Adrenal gland (tissue), 12 donors: ENCODE results near the gene WNT4. TPM values are rescaled to one million over a fixed set of nuclear protein-coding genes. Genes with fewer than 3 reads are reported as not detected.

ENCODE experiments used
- DNase-seq, 7 donors: peaks; one replicate each; pipeline ENCODE4 v3.0.0-alpha.2; 2019 to 2020
- H3K27ac ChIP-seq, 5 donors: fragments of 200-600 bp; sonication (generic) in 4 of 5; 1 replicate in 3 of 5; 2 replicates in 2 of 5; pipeline versions ENCODE4 v1.5.1 to v1.8.0; 2016 to 2020; ENCODE audit warnings: mild to moderate bottlenecking in 1 of 5
- H3K27me3 ChIP-seq: fragments of 200-600 bp; 2 replicates; pipeline ENCODE4 v1.8.0; 2021
- H3K36me3 ChIP-seq, 2 donors: fragments of 200-600 bp; replicated peaks in 1 of 2; 1 replicate in 1 of 2; 2 replicates in 1 of 2; pipeline versions ENCODE4 v1.5.1 to v1.8.0; 2018 to 2022
- H3K4me1 ChIP-seq, 2 donors: fragments of 200-600 bp; replicated peaks in 1 of 2; 1 replicate in 1 of 2; 2 replicates in 1 of 2; pipeline versions ENCODE4 v1.5.1 to v1.8.0; 2018 to 2021
- H3K4me3 ChIP-seq, 4 donors: fragments of 200-600 bp; sonication (generic) in 3 of 4; one replicate each; pipeline ENCODE4 v1.5.1; 2016 to 2018
- H3K9me3 ChIP-seq, 3 donors: fragments of 200-600 bp; sonication (generic) in 1 of 3; replicated peaks in 1 of 3; 1 replicate in 2 of 3; 2 replicates in 1 of 3; pipeline versions ENCODE4 v1.5.1 to v1.8.0; 2016 to 2021
- POLR2A ChIP-seq, 2 donors: fragments of 450-650 bp; IDR thresholded peaks; one replicate each; pipeline ENCODE4 v1.6.1; 2017; ENCODE audit warnings: antibody characterized with exemption in 2 of 2, mild to moderate bottlenecking in 2 of 2, moderate library complexity in 1 of 2
- WGBS, 4 donors: extraction: QIAGEN DNeasy Blood & Tissue Kit in 2 of 4; methylation state at CpG; one replicate each; pipeline versions ENCODE4 v1.1.5 to v1.1.7; 2013 to 2017; 5-methylcytosine and 5-hydroxymethylcytosine counted together
- intact Hi-C, 2 donors: fragments of 100-400 bp; cut with DNase I; formaldehyde crosslinking; loops; one replicate each; pipeline versions ENCODE4 v1.14.1 to v1.15.0; 2022 to 2023
- polyA plus RNA-seq, 3 donors: library from polyadenylated mRNA; stranded (reverse); fragments of 200-250 nt in 2 of 3; fragments of 350-450 nt in 1 of 3; fragmentation: Illumina TruSeq in 1 of 3; extraction: RNeasy Lipid Tissue Mini Kit (QIAGEN cat#74804) in 1 of 3; gene quantifications; one replicate each; pipeline ENCODE4 v1.2.3, GENCODE V29; 2013 to 2014
- total RNA-seq, 9 donors: library from RNA; depleted of rRNA in 4 of 9; stranded (reverse); fragments of >200 nt in 4 of 9; fragments of 120-200 nt in 1 of 9; fragmentation: NEBNext Ultra II Directional in 1 of 9; extraction: Animal tissue kit (Norgen Biotek cat#: 25700) in 1 of 9; gene quantifications; one replicate each; pipeline versions ENCODE4 v1.1.0 to v1.2.4, GENCODE V29; 2013 to 2023
- TF ChIP-seq, protein P1 (sequence below), 6 experiments: fragments of 450-650 bp in 4 of 6; fragments of 200-600 bp in 2 of 6; sonication (generic) in 1 of 6; IDR thresholded peaks; 1 replicate in 5 of 6; 2 replicates in 1 of 6; pipeline versions ENCODE4 v1.5.1 to v1.8.0; 2016 to 2021; ENCODE audit warnings: antibody characterized with exemption in 6 of 6, mild to moderate bottlenecking in 2 of 6, moderate library complexity in 1 of 6
- donor health status: healthy with polysubstance abuse.
- donor health status: Bipolar disorder and iron deficiency.
- donor health status: DM: yes; HTN: yes; CAD: no.
- donor health status: DM: no; HTN: no; CAD: no.
- donor health status: DM: no; HTN: no; CAD: no.
- donor health status: DM: yes; HTN: yes; CAD: no.

Gene WNT4
- total and polyA plus RNA-seq, 12 donors: 2.3 to 39.6 (median 5.9) TPM

DNA sequence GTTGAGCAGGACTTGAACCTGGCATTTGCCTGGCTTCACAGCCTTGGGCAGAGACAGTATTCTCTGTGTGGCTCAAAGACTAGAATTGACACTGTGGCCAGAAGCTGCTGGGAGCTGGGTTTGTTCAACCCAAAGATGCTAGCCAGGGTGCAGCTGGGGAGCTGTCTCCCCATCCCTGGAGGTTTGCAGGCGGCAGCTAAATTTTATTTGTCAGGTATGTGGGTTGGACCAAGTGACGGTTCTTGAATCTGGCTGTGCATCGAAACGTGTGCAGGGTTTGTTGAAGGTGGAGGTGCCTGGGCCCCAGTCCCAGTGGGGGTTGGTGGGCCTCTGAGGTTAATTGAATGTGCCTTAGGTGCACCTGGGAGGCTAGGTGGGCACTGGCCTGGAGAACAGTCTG lies 11.8 kb downstream of the WNT4 start:
- DNase-seq: no peak
- Histone ChIP-seq H3K36me3 (no peaks in the 10 kb centered on the region), H3K4me3 (no peak overlapping the region), H3K27ac (no peak overlapping the region), H3K27me3 (no peaks in the 10 kb centered on the region), H3K9me3 (no peaks in the 10 kb centered on the region), H3K4me1 (peaks cover 0 to 7% of the 10 kb centered on the region in 2 donors)
- WGBS, 4 donors: 86 to 88% (median 87%) methylated on average over 4 of the region's 4 CpGs
- intact Hi-C loops: loop anchor here (10.0 kb wide), 1 partner anchor 284 kb away; no protein-coding TSS in a partner anchor
- no peak for TF ChIP-seq POLR2A (IDR thresholded peaks at IDR 0.05)
- TF ChIP-seq, protein P1, sequence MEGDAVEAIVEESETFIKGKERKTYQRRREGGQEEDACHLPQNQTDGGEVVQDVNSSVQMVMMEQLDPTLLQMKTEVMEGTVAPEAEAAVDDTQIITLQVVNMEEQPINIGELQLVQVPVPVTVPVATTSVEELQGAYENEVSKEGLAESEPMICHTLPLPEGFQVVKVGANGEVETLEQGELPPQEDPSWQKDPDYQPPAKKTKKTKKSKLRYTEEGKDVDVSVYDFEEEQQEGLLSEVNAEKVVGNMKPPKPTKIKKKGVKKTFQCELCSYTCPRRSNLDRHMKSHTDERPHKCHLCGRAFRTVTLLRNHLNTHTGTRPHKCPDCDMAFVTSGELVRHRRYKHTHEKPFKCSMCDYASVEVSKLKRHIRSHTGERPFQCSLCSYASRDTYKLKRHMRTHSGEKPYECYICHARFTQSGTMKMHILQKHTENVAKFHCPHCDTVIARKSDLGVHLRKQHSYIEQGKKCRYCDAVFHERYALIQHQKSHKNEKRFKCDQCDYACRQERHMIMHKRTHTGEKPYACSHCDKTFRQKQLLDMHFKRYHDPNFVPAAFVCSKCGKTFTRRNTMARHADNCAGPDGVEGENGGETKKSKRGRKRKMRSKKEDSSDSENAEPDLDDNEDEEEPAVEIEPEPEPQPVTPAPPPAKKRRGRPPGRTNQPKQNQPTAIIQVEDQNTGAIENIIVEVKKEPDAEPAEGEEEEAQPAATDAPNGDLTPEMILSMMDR (IDR thresholded peaks at IDR 0.05): no peak

DNA sequence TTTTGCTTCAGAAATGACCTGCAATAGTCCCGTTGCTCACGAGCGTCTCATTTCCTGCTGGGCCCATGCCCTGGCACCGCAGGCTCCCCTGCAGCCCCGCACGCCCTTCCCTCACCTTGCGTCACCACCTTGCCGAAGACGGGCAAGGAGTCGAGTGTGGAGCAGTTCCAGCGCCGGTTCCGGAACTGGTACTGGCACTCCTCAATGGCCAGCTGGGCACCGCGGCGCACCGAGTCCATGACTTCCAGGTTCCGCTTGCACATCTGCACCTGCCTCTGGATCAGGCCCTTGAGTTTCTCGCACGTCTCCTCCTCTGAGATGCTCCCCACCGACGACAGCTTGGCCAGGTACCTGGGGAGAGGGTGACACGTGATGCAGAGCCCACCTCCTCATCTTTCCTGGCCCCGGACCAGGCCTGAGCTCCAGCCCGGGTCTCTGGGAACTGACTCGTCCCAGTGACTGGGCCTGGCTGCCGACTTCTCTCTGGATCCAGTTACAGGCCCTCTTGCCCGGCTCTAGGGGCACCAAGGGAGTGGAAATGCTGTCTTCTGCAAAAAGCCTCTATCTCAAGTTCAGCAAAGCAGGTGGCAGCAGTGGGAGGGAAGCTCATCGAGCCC lies 13.3 kb downstream of the WNT4 start:
- Histone ChIP-seq H3K9me3 (no peaks in the 10 kb centered on the region), H3K27me3 (no peaks in the 10 kb centered on the region), H3K4me1 (peaks cover 0 to 7% of the 10 kb centered on the region in 2 donors), H3K36me3 (no peaks in the 10 kb centered on the region), H3K4me3 (no peak overlapping the region), H3K27ac (no peak overlapping the region)
- no peak for DNase-seq
- intact Hi-C loops: loop anchor here (10.0 kb wide), 1 partner anchor 285 kb away; no protein-coding TSS in a partner anchor
- TF ChIP-seq, protein P1 (IDR thresholded peaks at IDR 0.05): no peak
- TF ChIP-seq POLR2A (IDR thresholded peaks at IDR 0.05): no peak
- 91 to 94% (median 93%) methylated on average over 20 to 29 of the region's 29 CpGs for WGBS, 4 donors

- Histone ChIP-seq H3K27me3 (no peaks in the 10 kb centered on the region), H3K4me3 (no peak overlapping the region), H3K27ac (no peak overlapping the region), H3K9me3 (no peaks in the 10 kb centered on the region), H3K4me1 (peaks cover 0 to 7% of the 10 kb centered on the region in 2 donors), H3K36me3 (no peaks in the 10 kb centered on the region)
- DNase-seq: no peak
- intact Hi-C loops: no loop called here
- 71 to 86% (median 78%) methylated on average over 11 to 12 of the region's 12 CpGs for WGBS, 4 donors
- TF ChIP-seq POLR2A (IDR thresholded peaks at IDR 0.05): no peak
- TF ChIP-seq, protein P1 (IDR thresholded peaks at IDR 0.05): no peak
These were observed 14.5 kb downstream of the WNT4 start for GRCh38 chr1:22128392-22128791.

GRCh38 chr1:22127731-22128130 lies 15.2 kb downstream of the WNT4 start:
- no peak for TF ChIP-seq POLR2A (IDR thresholded peaks at IDR 0.05)
- TF ChIP-seq, protein P1 (IDR thresholded peaks at IDR 0.05): no peak
- no peaks in the 10 kb centered on the region for H3K9me3 ChIP-seq
- no peak overlapping the region for H3K4me3 ChIP-seq
- no peak for DNase-seq
- intact Hi-C loops: no loop called here
- H3K27ac ChIP-seq: no peak overlapping the region
- H3K4me1 ChIP-seq: peaks cover 0 to 7% of the 10 kb centered on the region in 2 donors
- H3K36me3 ChIP-seq: no peaks in the 10 kb centered on the region
- WGBS, 4 donors: 63 to 98% (median 94%) methylated on average over 3 of the region's 3 CpGs
- no peaks in the 10 kb centered on the region for H3K27me3 ChIP-seq
